GM19397 (cell line): ENCODE results near the gene LIX1.
A peak's percentile ranks its signal among the peaks of the same experiment; 100 is the strongest.
"Not testable (repeated sequence)": the region's sequence is repeated elsewhere in the genome, so short reads cannot be mapped to it uniquely, and the experiment has no call there.

Experiments
- ATAC-seq: cut with Tn5 transposase; IDR thresholded peaks from one replicate; pipeline ENCODE4 v1.9.1; 2021; ENCODE audit warnings: mild to moderate bottlenecking, moderate library complexity; ENCODE audit not compliant: unreplicated experiment

The LIX1 gene

GRCh38 chr5:97105501-97106215 is 36.8 kb downstream of the LIX1 start:
- no peak for ATAC-seq

- no peak for ATAC-seq
Observed at GRCh38 chr5:97102010-97102470, 40.4 kb downstream of the LIX1 start.

DNA sequence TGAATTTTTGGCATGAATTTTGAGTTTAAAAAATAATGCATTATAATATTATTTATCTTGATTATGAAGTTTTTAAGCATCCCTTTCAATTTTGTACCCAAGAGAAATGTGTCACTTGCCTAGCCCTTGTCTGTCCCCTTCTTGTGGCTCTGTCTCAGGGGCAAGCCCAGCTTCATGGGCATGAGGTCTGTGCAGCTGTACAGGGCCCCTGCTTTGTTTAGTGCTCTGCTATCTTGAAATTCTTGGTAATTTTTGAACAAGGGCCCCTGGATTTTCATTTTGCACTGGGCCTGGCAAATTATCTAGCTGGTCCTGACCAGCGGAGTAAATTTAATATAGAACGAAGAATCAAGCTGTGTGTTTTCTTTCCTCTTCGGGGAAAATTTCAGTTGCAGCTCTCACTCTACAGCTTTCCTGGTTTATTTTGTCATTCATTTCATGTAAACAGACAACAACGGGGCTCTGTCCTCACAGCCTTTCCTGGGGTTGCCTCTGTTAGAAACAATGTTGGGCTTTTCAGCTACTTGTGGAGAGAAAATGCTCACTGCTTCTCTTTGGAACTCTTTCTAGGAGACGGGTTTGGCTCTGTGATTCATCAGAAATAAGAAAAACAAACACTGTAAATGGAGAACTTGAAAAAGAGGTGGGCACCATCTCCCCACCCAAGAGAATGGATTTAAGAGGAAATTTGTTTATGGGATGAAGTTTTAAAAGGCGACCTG is 41.1 kb downstream of the LIX1 start:
- ATAC-seq = no peak

DNA sequence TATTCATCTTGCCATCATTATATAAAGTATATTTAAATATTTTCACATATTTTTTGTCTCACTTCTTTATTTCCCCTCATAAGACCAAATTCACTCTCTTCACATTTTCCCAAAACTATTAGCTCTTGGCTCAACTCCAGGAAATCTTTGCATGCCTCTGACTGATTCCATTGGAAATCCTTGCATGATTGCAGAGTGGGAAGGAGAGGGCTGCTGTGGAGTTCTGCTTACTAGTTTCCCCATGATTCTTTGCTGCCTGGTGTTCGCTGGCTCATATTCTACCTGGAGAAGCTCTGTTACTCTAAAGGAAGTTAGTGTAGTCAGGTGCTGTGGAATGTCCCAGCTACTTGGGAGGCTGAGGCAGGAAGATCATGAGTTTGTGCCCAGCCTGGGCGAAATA is 41.9 kb downstream of the LIX1 start:
- ATAC-seq = no peak

GRCh38 chr5:97098922-97099321 is 43.5 kb downstream of the LIX1 start:
- no peak for ATAC-seq

- no peak for ATAC-seq
Observed at GRCh38 chr5:97097326-97098230, 44.8 kb downstream of the LIX1 start.

DNA sequence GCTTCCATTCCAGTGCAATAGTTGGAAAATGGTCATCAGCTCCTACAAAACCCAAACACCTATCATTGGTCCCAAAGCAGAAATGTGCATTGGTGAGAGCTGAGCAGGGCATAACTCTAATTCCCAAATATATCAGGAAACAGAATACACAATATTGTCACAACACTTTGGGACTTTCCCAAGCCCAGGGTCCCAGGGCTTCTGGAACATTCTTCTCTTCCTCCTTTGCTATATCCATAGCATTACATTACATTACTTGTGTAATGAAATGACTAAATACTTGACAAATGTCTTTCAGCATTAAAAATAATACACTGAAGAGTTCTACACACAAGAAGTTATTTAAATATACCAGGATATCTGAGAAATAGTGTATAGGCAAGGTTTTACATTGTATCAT is 45.6 kb downstream of the LIX1 start:
- no peak for ATAC-seq

DNA sequence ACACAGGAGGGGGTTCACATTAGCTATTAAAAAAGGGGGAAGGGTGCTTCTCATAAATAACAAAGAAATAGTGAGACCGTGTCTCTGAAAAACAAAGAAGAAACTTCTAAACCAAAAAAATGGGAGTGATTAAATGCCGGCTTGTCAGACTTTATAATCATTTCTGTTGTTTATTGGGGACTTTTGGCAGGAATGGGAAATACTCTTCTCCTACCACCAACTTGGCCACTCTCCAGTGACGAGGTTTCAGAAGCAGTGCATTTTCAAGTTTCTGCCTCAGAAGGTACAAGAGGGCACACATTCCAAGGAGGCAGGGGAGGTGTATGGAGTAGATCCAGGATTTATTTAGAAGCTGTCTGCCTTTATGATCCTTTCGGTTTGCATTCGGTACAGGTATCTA is 46.2 kb downstream of the LIX1 start:
- ATAC-seq = no peak

GRCh38 chr5:97095318-97095732 is 47.1 kb downstream of the LIX1 start:
- peak; percentile 38 for ATAC-seq

GRCh38 chr5:97094579-97095317 is 47.7 kb downstream of the LIX1 start:
- peak; percentile 97 for ATAC-seq

DNA sequence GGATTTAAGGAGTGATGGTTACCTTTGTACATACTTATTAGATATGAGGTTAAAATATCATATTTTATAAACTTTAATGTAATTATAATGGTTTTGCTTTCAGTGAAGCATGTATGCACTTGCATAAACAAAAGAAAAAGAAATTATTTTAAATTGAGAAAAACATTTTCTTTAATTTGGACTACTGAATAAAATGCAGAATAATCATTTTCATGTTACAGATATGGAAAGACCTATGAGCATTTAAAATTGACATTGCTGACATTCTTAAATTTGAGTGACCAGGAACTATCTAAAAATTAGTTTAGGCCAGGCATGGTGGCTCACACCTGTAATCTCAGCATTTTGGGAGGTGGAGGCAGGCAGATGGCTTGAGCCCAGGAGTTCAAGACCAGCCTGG is 49.2 kb downstream of the LIX1 start:
- ATAC-seq = no peak

DNA sequence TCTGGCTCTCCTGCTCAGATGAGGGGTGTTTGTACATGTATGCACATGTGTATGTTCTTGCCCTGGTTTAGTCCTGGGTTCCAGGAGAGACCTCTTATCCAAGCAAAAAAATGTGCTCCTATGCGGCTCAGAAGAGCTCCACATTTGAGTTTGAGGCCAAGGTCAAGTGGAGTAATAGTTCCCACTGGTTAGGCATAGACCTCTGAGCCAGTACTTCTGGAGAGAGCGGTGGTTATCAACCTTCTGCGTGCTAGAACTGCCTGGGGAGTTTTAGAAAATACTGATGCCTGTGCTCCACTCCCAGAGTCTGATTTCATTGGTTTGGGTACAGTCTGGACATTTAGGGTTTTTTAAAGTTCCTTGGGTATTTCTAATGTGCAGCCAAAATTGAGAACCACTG is 51.5 kb downstream of the LIX1 start:
- no peak for ATAC-seq

GRCh38 chr5:97089149-97089801 is 53.1 kb downstream of the LIX1 start:
- ATAC-seq = no peak

GRCh38 chr5:97088774-97089148 is 53.6 kb downstream of the LIX1 start:
- no peak for ATAC-seq

DNA sequence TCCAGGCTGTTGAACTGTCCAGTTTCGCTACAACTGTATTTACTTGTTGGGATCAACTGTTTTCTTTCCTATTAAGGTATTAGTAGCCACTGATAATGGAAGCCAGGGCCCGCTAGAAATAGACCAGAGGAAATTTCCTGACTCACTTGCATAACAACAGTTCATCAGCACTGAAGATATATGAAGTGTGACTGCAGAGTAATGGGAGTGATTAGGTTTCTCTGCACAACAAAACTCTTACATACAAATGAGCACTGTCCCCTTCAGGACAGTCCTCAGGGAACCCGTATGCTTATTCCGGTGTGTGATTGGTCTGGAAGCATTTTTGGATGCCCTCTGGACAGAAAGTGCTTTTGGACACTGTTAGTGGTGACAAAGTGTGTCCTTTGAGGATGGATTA is 55.3 kb downstream of the LIX1 start:
- no peak for ATAC-seq

- no peak for ATAC-seq
Observed at GRCh38 chr5:97085459-97086181, 56.8 kb downstream of the LIX1 start.

DNA sequence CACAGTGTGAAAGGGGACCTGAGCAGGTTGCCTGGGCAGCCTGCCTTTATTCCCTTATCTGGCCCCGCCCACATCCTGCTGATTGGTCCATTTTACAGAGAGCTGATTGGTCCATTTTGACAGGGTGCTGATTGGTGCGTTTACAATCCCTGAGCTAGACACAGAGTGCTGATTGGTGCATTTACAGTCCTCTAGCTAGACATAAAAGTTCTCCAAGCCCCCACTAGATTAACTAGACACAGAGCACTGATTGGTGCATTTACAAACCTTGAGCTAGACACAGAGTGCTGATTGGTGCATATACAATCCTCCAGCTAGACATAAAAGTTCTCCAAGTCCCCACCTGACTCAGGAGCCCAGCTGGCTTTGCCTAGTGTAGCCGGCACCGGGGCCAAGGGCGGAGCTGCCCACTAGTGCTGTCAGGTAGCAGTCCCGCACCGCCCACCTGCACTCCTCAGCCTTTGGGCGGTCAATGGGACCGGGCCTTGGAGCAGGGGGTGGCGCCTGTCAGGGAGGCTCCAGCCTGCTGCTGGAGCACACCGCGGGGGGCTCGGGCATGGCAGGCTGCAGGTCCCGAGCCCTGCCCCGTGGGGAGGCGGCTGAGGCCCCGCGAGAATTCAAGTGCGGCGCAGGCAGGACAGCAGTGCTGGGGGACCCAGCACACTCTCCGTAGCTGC is 57.5 kb downstream of the LIX1 start:
- not testable (repeated sequence) for ATAC-seq

- no peak for ATAC-seq
Observed at GRCh38 chr5:97078958-97079743, 63.3 kb downstream of the LIX1 start.
